ENCODE results near the gene ALKBH8.
"Not testable (repeated sequence)": the region's sequence is repeated elsewhere in the genome, so short reads cannot be mapped to it uniquely, and the experiment has no call there.

ALKBH8 gene

GRCh38 chr11:107508201-107508857 lies 57.2 kb downstream of the ALKBH8 start:
- in situ Hi-C loops (cut with MboI; ENCODE audit: low sequenced_read_pairs): no loop called here

- in situ Hi-C loops (cut with MboI; ENCODE audit: low sequenced_read_pairs): no loop called here
Measured at GRCh38 chr11:107505647-107506225, 59.8 kb downstream of the ALKBH8 start.

- in situ Hi-C loops (cut with MboI; ENCODE audit: low sequenced_read_pairs): no loop called here
Measured at GRCh38 chr11:107504981-107505380, 60.6 kb downstream of the ALKBH8 start.

- in situ Hi-C loops (cut with MboI; ENCODE audit: low sequenced_read_pairs): no loop called here
Measured at GRCh38 chr11:107501713-107502112, 63.8 kb downstream of the ALKBH8 start.

DNA sequence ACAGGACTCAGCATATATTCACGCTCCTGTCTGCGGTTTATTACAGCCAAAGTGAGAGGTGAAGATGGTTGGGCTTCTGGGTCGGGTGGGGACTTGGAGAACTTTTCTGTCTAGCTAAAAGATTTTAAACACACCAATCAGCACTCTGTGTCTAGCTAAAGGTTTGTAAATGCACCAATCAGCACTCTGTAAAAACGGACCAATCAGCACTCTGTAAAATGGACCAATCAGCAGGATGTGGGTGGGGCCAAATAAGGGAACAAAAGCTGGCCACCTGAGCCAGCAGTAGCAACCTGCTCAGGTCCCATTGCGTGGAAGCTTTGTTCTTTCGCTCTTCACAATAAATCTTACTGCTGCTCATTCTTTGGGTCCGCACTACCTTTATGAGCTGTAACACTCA lies 68.2 kb downstream of the ALKBH8 start:
- in situ Hi-C loops (cut with MboI; ENCODE audit: low sequenced_read_pairs): not testable (repeated sequence)

GRCh38 chr11:107496011-107496410 lies 69.5 kb downstream of the ALKBH8 start:
- in situ Hi-C loops (cut with MboI; ENCODE audit: low sequenced_read_pairs): no loop called here

DNA sequence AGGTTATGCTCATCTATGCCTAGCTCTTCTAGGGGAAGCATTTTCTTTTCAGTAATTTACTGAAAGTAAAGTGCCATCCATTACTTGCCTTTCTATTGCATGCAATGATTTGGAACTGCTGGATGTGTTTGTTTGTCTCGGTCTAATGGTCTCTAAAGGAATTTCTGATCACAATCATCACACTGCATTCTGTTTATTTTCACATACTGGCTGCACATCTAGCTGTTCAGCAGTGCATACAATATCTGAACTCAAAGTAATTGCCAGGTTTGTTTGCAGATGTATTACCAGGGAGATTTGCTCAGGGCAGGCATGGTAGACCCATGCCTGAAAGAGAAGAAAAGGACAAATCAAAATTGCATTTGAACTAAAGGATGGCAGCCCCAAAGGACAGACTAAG lies 71.5 kb downstream of the ALKBH8 start:
- in situ Hi-C loops (cut with MboI; ENCODE audit: low sequenced_read_pairs): no loop called here

DNA sequence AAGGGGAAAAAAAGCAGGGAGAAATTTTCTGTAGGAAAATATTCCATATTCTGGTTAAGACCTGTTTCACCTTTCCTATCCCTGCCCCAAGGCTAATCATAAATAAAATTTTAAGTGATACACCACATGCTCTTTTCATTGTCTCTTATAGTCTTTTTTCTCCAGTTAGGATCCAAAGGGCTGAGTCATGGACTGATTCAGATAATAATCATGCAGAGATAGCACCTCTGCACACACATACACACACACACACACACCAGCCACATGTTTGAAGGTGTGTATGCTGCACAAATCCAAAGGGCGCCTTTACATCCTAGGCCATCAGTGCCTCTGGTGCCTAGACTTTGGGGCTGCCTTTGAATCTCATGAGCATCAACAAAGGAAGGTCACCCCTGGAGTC lies 72.4 kb downstream of the ALKBH8 start:
- in situ Hi-C loops (cut with MboI; ENCODE audit: low sequenced_read_pairs): no loop called here

DNA sequence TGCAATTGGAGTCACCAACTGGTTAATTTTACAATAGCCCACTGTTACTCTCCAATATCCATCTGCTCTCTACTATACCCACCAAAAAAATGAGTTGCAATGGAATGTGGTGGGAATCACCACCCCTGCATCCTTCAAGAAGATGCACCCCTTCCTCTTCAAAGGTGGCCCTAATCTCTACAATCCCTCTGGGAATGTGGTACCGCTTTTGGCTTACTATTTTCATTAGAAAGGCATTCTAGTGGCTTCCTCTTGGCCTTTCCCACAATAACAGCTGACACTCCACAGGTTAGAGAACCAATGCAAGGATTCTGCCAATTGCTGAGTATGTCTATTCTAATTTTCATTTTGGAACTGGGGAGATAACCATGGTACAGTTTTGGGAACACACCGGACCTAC lies 74.7 kb downstream of the ALKBH8 start:
- in situ Hi-C loops (cut with MboI; ENCODE audit: low sequenced_read_pairs): no loop called here

GRCh38 chr11:107482234-107482633 lies 83.3 kb downstream of the ALKBH8 start:
- in situ Hi-C loops (cut with MboI; ENCODE audit: low sequenced_read_pairs): no loop called here

DNA sequence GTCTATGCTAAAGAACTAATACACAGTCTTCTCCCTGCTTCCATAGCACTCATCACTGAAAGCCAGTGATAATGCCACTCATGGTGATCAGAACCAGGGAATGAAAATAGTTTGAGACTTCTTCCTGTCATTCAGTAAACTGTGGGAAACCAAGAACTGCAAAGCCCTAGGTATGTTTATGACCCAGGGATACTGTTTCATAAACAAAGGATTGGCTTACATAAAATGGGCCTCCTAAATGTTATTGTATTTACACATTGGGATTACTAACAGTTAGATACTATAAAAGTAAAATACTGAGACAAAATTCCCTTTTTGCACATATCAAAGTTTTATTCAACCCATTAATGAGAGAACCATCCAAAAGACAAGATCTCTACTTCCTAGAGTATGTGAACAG lies 86.6 kb downstream of the ALKBH8 start:
- in situ Hi-C loops (cut with MboI; ENCODE audit: low sequenced_read_pairs): no loop called here

GRCh38 chr11:107477820-107478219 lies 87.7 kb downstream of the ALKBH8 start:
- in situ Hi-C loops (cut with MboI; ENCODE audit: low sequenced_read_pairs): no loop called here

DNA sequence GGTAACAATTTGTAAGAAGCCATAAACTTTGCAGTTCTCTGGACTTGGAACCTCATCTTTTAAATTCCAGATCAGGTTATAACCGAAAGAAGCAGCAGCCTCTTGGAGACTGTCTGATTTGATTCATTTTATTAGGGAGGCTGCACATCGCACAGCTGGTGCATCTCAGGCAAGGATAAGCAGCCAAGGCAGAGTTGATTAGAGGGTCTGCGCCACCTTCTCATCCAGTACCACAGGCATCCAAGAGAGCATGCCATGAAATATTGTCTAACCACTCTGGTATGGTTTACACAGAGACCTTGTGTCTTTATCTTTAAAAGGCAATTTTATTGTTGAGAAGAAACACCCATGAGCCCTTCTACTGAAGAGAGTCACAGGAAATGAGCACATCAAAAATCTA lies 91.7 kb downstream of the ALKBH8 start:
- in situ Hi-C loops (cut with MboI; ENCODE audit: low sequenced_read_pairs): no loop called here

GRCh38 chr11:107472966-107473365 lies 92.6 kb downstream of the ALKBH8 start:
- in situ Hi-C loops (cut with MboI; ENCODE audit: low sequenced_read_pairs): no loop called here

DNA sequence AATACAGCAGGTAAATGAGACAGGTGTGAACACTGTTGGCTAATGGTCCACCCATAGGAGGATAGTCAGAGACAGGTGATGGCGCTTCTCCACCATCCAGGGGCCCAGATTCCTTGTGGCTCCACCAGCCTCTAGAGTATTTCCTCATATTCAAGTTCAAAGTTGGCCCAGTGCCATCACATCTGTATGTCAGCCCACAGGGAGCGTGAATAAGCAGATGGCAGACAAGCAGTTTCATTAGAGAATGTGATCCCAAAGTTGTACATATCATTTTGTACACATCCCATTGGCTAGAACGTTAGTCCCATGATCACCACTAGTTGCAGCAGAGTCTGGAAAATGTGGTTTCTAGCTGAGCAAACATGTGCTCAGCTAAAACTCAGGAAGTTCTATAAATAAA lies 96.9 kb downstream of the ALKBH8 start:
- in situ Hi-C loops (cut with MboI; ENCODE audit: low sequenced_read_pairs): no loop called here

- in situ Hi-C loops (cut with MboI; ENCODE audit: low sequenced_read_pairs): no loop called here
Measured at GRCh38 chr11:107467696-107468095, 97.8 kb downstream of the ALKBH8 start.

- in situ Hi-C loops (cut with MboI; ENCODE audit: low sequenced_read_pairs): not testable (repeated sequence)
Measured at GRCh38 chr11:107466275-107466866, 99.2 kb downstream of the ALKBH8 start.

- in situ Hi-C loops (cut with MboI; ENCODE audit: low sequenced_read_pairs): no loop called here
Measured at GRCh38 chr11:107457558-107458271, 107.8 kb downstream of the ALKBH8 start, which contains the start of gene CWF19L2. Gene CWF19L2, minus strand, starts transcription at chr11:107457825. Its CDS starts 9 bp downstream, at chr11:107457816.

GRCh38 chr11:107457205-107457557 lies 108.4 kb downstream of the ALKBH8 start:
- in situ Hi-C loops (cut with MboI; ENCODE audit: low sequenced_read_pairs): no loop called here

DNA sequence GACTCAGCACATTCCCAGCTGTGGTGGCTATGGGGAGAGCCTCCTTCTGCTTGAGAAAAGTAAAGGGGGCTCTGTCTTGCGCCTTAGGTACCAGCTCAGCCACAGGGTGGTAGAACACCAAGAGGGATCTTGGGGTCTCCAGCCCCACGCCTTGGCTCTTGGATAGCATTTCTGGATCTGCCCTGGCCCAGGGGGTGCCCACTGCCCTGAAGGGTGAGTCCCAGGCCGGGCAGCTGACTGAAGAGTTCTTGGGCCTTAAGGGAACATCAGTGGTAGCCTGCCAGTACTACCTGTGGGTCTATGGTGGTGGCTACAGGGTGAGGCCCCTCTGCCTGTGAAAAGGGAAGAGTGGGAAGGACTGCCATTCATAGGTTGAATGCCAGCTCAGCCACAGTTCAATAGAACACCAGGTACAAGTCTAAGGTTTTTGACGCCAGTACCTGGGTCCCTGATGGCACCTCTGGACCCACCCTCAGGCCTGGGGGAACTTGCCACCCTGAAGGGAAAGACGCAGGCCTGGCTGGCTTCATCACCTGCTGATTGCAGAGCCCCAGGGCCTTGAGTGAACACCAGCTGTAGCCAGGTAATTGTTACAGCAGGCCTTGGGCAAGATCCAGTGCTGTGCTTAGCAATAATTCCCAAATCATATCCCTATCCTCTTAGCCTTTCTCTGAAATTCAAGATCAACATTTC lies 111.8 kb downstream of the ALKBH8 start:
- in situ Hi-C loops (cut with MboI; ENCODE audit: low sequenced_read_pairs): no loop called here
